Sigmoid colon (tissue), 4 donors: ENCODE measurements around the gene ROR1.

Experiments used
- EP300 ChIP-seq, 4 donors: sonication (generic); formaldehyde crosslinking; IDR thresholded peaks; one replicate each; pipeline ENCODE4 v1.6.1; 2017; ENCODE audit warnings: antibody characterized with exemption in 4 of 4
- TF ChIP-seq, protein P1 (sequence below), 4 experiments: fragments of 450-650 bp in 3 of 4; fragments of 200-600 bp in 1 of 4; IDR thresholded peaks; one replicate each; pipeline ENCODE4 v1.5.1; 2016 to 2019; ENCODE audit warnings: antibody characterized with exemption in 4 of 4, mild to moderate bottlenecking in 3 of 4, moderate library complexity in 2 of 4

GRCh38 chr1:63945943-63946342 lies 172.1 kb downstream of the ROR1 start:
- TF ChIP-seq EP300 (IDR thresholded peaks at IDR 0.05): no peak
- TF ChIP-seq, protein P1, sequence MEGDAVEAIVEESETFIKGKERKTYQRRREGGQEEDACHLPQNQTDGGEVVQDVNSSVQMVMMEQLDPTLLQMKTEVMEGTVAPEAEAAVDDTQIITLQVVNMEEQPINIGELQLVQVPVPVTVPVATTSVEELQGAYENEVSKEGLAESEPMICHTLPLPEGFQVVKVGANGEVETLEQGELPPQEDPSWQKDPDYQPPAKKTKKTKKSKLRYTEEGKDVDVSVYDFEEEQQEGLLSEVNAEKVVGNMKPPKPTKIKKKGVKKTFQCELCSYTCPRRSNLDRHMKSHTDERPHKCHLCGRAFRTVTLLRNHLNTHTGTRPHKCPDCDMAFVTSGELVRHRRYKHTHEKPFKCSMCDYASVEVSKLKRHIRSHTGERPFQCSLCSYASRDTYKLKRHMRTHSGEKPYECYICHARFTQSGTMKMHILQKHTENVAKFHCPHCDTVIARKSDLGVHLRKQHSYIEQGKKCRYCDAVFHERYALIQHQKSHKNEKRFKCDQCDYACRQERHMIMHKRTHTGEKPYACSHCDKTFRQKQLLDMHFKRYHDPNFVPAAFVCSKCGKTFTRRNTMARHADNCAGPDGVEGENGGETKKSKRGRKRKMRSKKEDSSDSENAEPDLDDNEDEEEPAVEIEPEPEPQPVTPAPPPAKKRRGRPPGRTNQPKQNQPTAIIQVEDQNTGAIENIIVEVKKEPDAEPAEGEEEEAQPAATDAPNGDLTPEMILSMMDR (IDR thresholded peaks at IDR 0.05): no peak
